Measurements from ENCODE around the gene MICAL2. TPM values are rescaled to one million over a fixed set of nuclear protein-coding genes. Genes with fewer than 3 reads are reported as not detected.
A peak's percentile ranks its signal among the peaks of the same experiment; 100 is the strongest.

The MICAL2 gene
- total and polyA plus RNA-seq, 3 donors from 2014 or later, result 224 to 461 (median 401) TPM

DNA sequence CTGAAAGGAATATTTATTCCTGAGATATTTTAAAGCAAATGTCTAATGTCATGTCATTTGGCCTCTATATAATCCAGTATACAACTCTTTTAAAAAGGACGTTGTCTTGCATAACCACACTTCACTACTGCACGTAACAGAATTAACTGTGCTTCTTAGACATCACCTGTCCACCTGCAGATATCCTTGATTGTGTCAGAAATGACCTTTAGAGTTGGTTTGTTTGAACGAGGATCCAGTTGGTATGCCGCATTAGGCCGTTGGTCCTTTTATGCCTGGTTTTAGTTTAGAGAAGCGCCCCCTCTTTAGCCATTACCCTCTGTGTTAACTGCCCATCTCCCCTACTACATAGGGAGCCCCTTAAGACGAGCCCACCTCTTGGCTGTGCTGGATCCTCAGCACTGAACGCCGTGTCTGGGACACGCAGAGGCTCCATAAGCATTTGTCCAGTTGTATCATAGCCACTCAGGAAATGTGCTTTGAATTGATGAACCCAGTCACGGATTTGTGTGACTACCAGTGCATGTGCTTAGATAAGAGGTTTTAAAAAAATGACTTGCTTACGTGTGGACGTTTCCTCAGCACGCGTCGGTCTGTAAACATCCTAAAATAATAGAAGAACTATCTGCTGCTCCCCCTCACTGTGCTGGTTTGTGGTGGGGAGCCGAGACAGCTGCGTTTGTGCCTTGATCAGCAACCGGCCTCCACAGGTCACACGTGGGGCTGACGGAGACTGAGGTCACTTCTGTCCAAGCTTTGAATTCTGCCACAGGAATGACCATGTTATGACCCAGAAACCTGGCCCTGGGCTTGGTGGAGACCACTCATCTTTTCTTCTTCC lies 4.0 kb downstream of the MICAL2 start:
- peak; percentile 80 for DNase-seq

DNA sequence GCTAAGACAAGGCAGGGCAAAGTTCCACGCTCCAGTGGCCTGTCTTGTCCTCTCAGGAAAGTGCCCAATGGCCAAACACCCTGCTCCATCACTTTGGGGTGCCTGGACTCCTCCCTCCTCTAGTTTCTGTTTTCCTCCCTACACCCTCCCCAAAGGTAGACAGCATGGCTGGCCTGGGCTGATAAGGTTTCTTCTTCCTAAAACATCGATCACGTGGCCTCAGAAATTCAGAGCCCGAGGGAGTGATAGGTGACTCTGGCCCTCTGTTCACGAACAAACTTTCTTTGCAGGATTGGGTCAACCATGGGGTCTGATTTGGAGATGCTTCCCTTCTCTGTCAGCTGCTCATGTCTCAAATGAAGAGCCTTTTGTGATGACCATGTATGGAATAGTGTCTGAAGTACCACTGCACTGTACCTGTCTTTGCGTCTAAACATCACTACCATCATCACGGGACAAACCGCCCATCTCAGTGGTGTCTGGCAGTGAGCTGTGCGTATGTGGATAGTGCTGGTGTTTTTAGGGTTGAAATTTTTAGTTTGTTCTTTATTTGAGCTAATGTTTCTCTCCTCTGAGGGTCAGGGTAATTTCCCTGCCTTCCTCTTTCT lies 6.1 kb downstream of the MICAL2 start:
- Histone ChIP-seq H3K27me3 (no peaks in the 10 kb centered on the region), H3K4me1 (peaks cover 62% of the 10 kb centered on the region), H3K27ac (peak overlapping the region; percentile 95 to 97), H3K4me3 (no peak overlapping the region), H3K36me3 (ENCODE audit: low read depth, missing control alignments) (no peaks in the 10 kb centered on the region), H3K9me3 (no peaks in the 10 kb centered on the region)
- WGBS, 2 donors, result 64 to 82% methylated on average over 9 of the region's 9 CpGs
- TF ChIP-seq, protein P1, sequence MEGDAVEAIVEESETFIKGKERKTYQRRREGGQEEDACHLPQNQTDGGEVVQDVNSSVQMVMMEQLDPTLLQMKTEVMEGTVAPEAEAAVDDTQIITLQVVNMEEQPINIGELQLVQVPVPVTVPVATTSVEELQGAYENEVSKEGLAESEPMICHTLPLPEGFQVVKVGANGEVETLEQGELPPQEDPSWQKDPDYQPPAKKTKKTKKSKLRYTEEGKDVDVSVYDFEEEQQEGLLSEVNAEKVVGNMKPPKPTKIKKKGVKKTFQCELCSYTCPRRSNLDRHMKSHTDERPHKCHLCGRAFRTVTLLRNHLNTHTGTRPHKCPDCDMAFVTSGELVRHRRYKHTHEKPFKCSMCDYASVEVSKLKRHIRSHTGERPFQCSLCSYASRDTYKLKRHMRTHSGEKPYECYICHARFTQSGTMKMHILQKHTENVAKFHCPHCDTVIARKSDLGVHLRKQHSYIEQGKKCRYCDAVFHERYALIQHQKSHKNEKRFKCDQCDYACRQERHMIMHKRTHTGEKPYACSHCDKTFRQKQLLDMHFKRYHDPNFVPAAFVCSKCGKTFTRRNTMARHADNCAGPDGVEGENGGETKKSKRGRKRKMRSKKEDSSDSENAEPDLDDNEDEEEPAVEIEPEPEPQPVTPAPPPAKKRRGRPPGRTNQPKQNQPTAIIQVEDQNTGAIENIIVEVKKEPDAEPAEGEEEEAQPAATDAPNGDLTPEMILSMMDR (IDR thresholded peaks at IDR 0.05), result no peak
- TF ChIP-seq POLR2A (IDR thresholded peaks at IDR 0.05), result no peak
- intact Hi-C loops (cut with DNase I; ENCODE audit: low total_unique reads), result loop anchor here (10.0 kb wide), 1 partner anchor 118 kb away; no protein-coding TSS in a partner anchor
- no peak for DNase-seq

More for the DNA sequence above, 4.0 kb downstream of the MICAL2 start:
- H3K4me1 ChIP-seq, result peaks cover 46% of the 10 kb centered on the region
- WGBS, 2 donors, result 45 to 51% methylated on average over 21 of the region's 21 CpGs
- no peaks in the 10 kb centered on the region for H3K36me3 ChIP-seq (ENCODE audit: low read depth, missing control alignments)
- H3K9me3 ChIP-seq, result no peaks in the 10 kb centered on the region
- no peak overlapping the region for H3K4me3 ChIP-seq
- intact Hi-C loops (cut with DNase I; ENCODE audit: low total_unique reads), result loop anchor here (10.0 kb wide), 1 partner anchor 120 kb away; no protein-coding TSS in a partner anchor
- peak overlapping the region; percentile 95 to 97 for H3K27ac ChIP-seq
- TF ChIP-seq, protein P1 (IDR thresholded peaks at IDR 0.05), result no peak
- TF ChIP-seq POLR2A (IDR thresholded peaks at IDR 0.05), result no peak
- H3K27me3 ChIP-seq, result no peaks in the 10 kb centered on the region

DNA sequence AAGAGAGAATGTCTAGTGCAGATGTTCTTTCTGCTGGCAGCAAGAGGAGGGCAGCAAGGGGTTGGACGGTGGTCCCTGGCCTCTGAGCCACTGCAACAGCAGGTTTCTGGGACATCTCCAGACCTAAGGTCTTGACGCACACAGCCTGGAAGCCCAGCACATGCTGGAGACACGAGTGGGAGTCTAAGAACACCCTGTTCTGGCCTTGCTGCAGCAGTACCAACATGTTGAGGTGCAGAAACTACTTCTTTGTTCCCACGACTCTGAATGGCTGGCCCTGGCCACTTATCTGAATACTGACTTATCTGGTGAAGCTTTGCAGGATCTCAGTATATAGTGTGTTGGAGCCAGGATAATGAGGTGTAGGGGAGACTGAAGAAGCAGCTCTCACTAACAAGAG lies 6.8 kb downstream of the MICAL2 start:
- Histone ChIP-seq H3K4me1 (peaks cover 66% of the 10 kb centered on the region), H3K36me3 (ENCODE audit: low read depth, missing control alignments) (no peaks in the 10 kb centered on the region), H3K9me3 (no peaks in the 10 kb centered on the region), H3K4me3 (no peak overlapping the region), H3K27ac (peak overlapping the region; percentile 95 to 97), H3K27me3 (no peaks in the 10 kb centered on the region)
- DNase-seq, result peak; percentile 96
- WGBS, 2 donors, result 33 to 42% methylated on average over 3 to 4 of the region's 4 CpGs
- intact Hi-C loops (cut with DNase I; ENCODE audit: low total_unique reads), result loop anchor here (10.0 kb wide), 1 partner anchor 118 kb away; no protein-coding TSS in a partner anchor
- TF ChIP-seq, protein P1 (IDR thresholded peaks at IDR 0.05), result no peak
- TF ChIP-seq POLR2A (IDR thresholded peaks at IDR 0.05), result no peak

DNA sequence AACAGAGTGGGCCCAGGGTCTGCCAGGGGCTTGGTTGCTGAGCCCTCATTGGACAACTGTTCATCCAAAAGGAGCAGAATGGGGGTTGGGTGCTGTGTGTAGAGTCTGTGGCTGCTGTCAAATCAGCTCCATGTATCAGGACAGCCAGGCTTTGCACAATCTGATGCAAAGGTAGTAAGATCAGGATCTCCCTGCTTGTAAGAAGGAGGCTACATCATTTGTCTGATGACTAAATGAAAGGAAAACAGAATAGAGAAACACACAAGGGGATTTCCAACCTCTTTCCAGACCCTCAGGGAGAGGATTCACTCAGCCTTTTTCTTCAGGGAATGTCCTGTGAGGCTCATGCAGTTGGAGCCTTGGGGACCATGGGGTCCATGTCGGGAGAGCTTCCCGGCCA lies 7.2 kb downstream of the MICAL2 start:
- TF ChIP-seq POLR2A (IDR thresholded peaks at IDR 0.05), result no peak
- TF ChIP-seq, protein P1 (IDR thresholded peaks at IDR 0.05), result no peak
- DNase-seq, result no peak
- Histone ChIP-seq H3K27me3 (no peaks in the 10 kb centered on the region), H3K4me3 (no peak overlapping the region), H3K27ac (peak overlapping the region; percentile 85 to 95), H3K36me3 (ENCODE audit: low read depth, missing control alignments) (no peaks in the 10 kb centered on the region), H3K4me1 (peaks cover 70% of the 10 kb centered on the region), H3K9me3 (no peaks in the 10 kb centered on the region)
- intact Hi-C loops (cut with DNase I; ENCODE audit: low total_unique reads), result loop anchor here (10.0 kb wide), 1 partner anchor 117 kb away; no protein-coding TSS in a partner anchor
- 37 to 53% methylated on average over 2 of the region's 2 CpGs for WGBS, 2 donors
